Central memory CD8-positive, alpha-beta T cell (primary cell): Measurements from ENCODE around the gene SPATA33.

Source experiments
- ATAC-seq: fragments of 150-1000 bp; cut with Tn5 transposase; replicated peaks from 2 replicates; pipeline ENCODE4 v1.10.0; 2022; ENCODE audit warnings: mild to moderate bottlenecking, moderate FRiP score, moderate number of reproducible peaks; ENCODE audit not compliant: poor library complexity, severe bottlenecking; ENCODE audit errors: extremely low read depth
- DNase-seq, 2 donors: peaks; one replicate each; pipeline ENCODE4 v3.0.0; 2021; ENCODE audit warnings: low spot score in 2 of 2
- H3K27ac Mint-ChIP-seq: one replicate; pipeline ENCODE4 v1.8.0; 2022; ENCODE audit warnings: low read depth, mild to moderate bottlenecking, moderate library complexity, mixed read lengths
- H3K27me3 Mint-ChIP-seq: one replicate; pipeline ENCODE4 v1.8.0; 2022; ENCODE audit warnings: mixed read lengths
- H3K36me3 Mint-ChIP-seq: one replicate; pipeline ENCODE4 v1.8.0; 2022; ENCODE audit warnings: mild to moderate bottlenecking, moderate library complexity, mixed read lengths; ENCODE audit not compliant: insufficient read depth
- H3K4me1 Mint-ChIP-seq: one replicate; pipeline ENCODE4 v1.8.0; 2022; ENCODE audit warnings: mixed read lengths
- H3K4me3 Mint-ChIP-seq: one replicate; pipeline ENCODE4 v1.8.0; 2022; ENCODE audit warnings: mild to moderate bottlenecking, moderate library complexity, mixed read lengths
- H3K9me3 Mint-ChIP-seq: one replicate; pipeline ENCODE4 v1.8.0; 2022; ENCODE audit warnings: mixed read lengths

The SPATA33 gene

DNA sequence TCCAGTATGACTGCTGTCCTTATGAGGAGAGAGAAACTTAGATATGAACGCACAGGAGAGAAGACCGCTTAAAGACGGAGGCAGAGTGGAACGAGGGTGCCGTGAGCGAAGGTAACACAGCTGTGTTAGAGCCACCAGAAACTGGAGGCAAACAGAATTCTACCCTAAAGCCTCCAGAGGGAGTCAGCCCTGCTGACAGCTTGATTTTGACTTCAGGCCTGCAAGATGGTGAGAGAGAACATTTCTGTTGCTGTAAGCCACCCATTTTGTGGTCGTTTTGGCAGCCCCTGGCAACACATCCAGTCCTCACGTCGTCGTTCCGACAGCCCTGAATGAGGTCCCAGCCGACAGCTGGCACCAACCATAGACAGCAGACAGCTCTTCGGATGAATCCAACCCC, 46.6 kb downstream of the SPATA33 start:
- H3K9me3 Mint-ChIP-seq = no peaks in the 10 kb centered on the region
- no peak overlapping the region for H3K4me3 Mint-ChIP-seq
- no peaks in the 10 kb centered on the region for H3K27me3 Mint-ChIP-seq
- no peak overlapping the region for H3K27ac Mint-ChIP-seq
- no peak for DNase-seq
- peaks cover 12% of the 10 kb centered on the region for H3K4me1 Mint-ChIP-seq
- H3K36me3 Mint-ChIP-seq = peaks cover 11% of the 10 kb centered on the region
- no peak for ATAC-seq

DNA sequence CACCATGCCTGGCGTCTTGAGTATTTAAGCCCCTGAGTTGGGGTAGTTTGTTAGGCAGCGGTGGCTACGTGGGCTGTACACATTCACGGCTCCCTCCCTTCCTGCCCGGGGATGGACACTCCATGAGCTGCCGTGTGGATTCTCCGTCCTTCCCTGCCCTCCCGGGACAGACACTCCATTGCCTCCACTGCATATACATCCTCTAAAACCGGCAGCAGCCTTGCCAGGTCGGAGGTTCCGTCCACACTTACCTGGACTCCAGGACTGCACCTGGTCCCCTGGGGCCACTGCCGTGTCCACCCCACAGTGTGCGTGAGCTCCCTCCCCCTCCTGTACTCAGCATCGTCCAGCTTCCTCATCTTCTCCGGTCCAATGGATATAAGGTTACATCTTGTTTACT, 47.4 kb downstream of the SPATA33 start:
- no peak overlapping the region for H3K4me3 Mint-ChIP-seq
- ATAC-seq = no peak
- DNase-seq = no peak

DNA sequence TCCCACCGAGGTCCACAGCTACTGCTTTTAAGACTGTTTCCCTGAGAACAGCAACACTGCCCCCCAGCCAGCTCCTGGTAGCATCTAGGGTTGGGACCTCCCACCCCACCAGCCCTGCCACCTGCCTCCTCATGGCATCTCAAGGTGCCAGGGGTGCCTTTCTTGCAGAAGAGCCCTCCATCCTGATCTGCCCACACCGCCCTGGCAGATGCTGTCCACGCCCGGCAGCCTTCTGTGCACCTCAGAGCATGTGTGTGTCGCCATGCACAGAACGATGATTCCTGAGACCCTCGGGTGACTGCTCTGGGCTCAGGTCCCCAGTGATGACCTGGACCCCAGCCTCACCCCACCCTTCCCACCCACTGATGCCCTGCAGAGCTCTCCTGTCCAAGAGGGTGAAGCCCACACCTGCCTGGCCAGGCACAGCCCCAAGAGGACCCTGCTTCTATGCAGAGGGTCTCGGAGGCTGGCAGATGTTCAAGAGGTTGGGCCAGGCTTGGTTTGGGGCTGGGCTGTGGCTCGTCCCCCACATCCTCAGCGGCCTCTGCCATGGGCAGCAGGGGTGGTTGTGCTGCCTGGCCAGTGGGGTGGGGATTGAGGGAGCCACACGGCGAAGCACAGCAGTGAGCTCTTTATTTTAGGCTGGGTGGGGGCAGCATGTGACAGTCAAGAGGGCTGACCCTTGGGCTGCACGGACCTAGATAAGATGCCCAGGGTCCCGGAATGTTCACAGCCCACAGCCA, 49.1 kb downstream of the SPATA33 start:
- ATAC-seq = no peak
- DNase-seq = no peak
- H3K27me3 Mint-ChIP-seq = no peaks in the 10 kb centered on the region
- no peak overlapping the region for H3K27ac Mint-ChIP-seq
- no peak overlapping the region for H3K4me3 Mint-ChIP-seq
- no peaks in the 10 kb centered on the region for H3K9me3 Mint-ChIP-seq
- H3K36me3 Mint-ChIP-seq = peaks cover 5% of the 10 kb centered on the region
- H3K4me1 Mint-ChIP-seq = peaks cover 6% of the 10 kb centered on the region

More for the DNA sequence above, 47.4 kb downstream of the SPATA33 start:
- Mint-ChIP-seq H3K36me3 (peaks cover 11% of the 10 kb centered on the region), H3K27ac (peak overlapping the region; percentile 41), H3K4me1 (peaks cover 9% of the 10 kb centered on the region), H3K27me3 (no peaks in the 10 kb centered on the region), H3K9me3 (no peaks in the 10 kb centered on the region)

DNA sequence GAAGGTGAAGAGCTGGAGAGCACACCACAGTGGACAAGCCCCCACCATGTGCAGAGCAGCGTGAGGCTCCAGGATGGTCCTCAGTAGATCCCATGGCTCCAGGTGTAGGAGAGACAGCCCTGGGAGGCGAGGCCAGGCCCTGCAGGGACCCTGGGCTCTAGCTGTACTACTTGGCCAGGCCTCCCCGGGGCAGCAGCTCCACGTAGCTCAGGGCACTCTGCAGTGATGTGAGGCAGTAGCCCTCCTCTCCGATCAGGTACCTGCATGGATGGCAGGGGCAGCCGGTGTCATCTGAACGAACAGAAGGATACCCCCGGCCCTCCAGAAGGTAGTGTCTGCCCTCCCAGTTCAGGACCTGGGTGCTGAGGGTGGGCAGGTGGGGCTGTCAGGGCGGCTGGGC, 50.1 kb downstream of the SPATA33 start:
- Mint-ChIP-seq H3K36me3 (peaks cover 5% of the 10 kb centered on the region), H3K27me3 (no peaks in the 10 kb centered on the region), H3K4me1 (peaks cover 6% of the 10 kb centered on the region), H3K9me3 (no peaks in the 10 kb centered on the region), H3K4me3 (no peak overlapping the region), H3K27ac (no peak overlapping the region)
- no peak for ATAC-seq
- no peak for DNase-seq

DNA sequence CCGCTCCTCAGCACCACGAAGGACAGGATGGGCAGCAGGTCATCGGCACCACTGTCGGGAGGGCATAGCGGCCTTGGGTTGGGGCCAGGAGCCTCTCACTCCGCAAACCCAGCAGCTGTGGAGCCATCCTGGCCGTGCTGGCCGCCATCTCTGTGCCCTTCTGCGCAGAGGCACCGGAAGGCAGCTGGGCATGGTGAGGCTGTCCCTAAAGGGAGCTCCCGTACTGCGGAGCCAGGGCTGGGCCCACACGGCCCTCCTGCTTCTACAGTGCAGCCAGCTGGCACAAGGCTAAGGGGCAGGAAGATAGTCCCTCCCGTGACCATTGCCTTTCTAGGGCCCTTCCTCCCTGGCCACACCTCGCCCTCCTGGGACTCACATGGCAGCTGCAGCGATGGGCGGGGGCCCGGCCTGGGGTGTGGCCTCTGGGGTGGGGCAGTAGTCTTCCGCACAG, 50.9 kb downstream of the SPATA33 start:
- H3K36me3 Mint-ChIP-seq = peaks cover 5% of the 10 kb centered on the region
- ATAC-seq = no peak
- DNase-seq = no peak

DNA sequence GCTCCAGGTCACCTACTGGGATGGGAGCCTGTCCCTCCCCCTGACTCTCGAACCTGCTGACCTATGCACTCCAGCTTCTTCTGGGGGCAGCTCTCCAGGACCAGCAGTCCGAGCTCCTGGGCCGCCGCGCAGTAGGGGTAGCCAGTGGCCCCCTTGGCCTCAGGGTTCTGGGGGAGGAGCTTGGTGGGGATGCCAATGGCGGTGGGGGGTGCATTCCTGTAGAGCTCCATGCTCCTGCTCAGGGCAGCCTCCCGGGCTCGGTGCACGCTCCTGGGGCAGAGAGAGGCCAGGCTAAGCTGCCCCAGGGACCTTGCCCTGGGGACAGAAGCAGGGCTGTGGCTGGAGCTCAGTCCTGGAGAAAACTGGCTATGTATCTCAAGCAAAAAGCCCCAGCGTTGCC, 51.5 kb downstream of the SPATA33 start:
- H3K27ac Mint-ChIP-seq = peak overlapping the region; percentile 57
- peaks cover 6% of the 10 kb centered on the region for H3K4me1 Mint-ChIP-seq
- H3K4me3 Mint-ChIP-seq = no peak overlapping the region
- ATAC-seq = no peak
- no peaks in the 10 kb centered on the region for H3K27me3 Mint-ChIP-seq
- DNase-seq = no peak
- peaks cover 5% of the 10 kb centered on the region for H3K36me3 Mint-ChIP-seq
- H3K9me3 Mint-ChIP-seq = no peaks in the 10 kb centered on the region

More for the DNA sequence above, 50.9 kb downstream of the SPATA33 start:
- Mint-ChIP-seq H3K27ac (no peak overlapping the region), H3K4me3 (no peak overlapping the region), H3K9me3 (no peaks in the 10 kb centered on the region), H3K27me3 (no peaks in the 10 kb centered on the region), H3K4me1 (peaks cover 6% of the 10 kb centered on the region)

DNA sequence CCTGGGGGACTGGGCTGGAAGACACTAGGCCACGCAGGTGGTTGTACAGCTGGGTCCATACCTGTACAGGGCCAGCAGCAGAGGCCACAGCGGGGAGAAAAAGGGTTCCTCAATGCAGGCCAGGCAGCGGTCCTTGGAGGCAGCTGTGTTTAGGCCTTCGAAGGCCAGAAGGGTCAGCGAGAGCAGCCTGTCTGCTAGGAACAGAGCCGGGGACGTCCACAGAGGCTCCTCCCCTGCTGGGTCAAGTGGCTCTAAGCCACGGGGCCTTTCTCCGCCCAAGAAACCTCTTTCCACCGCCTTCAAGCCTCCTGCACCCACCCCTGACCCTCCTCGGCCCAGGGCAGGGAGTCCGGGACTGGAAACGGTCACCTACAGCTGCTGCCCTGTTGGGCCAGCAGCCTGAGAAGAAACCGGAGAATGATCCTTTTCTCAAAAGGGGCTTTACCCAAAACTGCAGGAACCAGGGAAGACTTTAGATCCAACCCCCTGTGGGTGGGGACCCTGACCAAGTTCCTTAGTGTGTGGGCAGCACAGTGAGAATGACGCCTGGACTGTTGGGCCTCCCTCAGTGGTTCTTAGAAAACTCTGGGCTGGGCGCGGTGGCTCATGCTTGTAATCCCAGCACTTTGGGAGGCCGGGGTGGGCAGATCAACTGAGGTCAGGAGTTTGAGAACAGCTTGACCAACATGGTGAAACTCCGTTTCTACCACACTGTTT, 52.2 kb downstream of the SPATA33 start:
- no peaks in the 10 kb centered on the region for H3K27me3 Mint-ChIP-seq
- no peak for ATAC-seq
- peaks cover 5% of the 10 kb centered on the region for H3K36me3 Mint-ChIP-seq
- H3K4me1 Mint-ChIP-seq = peaks cover 9% of the 10 kb centered on the region
- DNase-seq = no peak
- no peak overlapping the region for H3K27ac Mint-ChIP-seq
- no peaks in the 10 kb centered on the region for H3K9me3 Mint-ChIP-seq
- H3K4me3 Mint-ChIP-seq = no peak overlapping the region

DNA sequence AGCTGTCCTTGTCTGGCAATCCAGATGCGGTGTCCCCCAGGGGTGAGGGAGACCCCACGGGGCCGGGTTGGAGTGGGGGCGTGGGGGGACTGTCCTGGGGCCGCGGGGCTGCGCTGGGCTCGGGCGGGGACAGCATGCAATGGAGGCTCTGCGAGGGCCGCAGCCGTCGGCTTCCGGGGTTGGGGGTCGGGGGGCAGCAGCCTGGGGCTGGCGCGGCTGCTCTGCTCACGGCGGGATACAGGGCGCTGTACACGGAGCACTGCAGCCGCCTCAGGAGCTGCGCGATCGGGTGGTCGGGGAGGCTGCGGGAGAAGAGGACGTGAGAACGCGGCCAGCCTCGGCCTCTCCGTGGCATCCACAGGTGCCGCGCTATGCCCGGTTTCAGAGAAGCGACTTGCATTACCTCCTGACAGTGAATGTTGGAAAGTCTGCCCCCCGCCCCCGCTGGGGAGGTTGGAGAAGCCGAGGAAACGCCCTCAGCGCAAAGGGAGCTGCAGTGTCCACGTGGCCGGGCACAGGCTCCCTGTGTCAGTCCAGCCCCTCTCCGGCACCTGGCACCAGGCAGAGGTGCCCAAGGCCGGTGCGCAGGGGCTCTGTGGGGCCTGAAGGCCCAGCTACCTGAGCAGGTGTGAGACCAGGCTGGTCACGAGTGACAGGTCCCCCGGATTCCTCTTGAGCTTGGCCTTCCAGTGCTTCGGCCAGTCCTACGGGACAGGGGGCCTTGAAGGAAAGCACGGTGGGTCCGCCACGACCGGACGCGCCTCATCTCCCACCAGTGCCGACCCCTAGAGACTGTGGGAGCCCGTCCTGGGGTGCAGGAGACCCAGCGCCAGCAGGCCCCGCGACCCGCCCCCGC, 53.3 kb downstream of the SPATA33 start:
- ATAC-seq (no peak), DNase-seq (no peak)
- Mint-ChIP-seq H3K27ac (no peak overlapping the region), H3K9me3 (no peaks in the 10 kb centered on the region), H3K4me3 (no peak overlapping the region), H3K4me1 (peaks cover 9% of the 10 kb centered on the region), H3K36me3 (peaks cover 1% of the 10 kb centered on the region), H3K27me3 (no peaks in the 10 kb centered on the region)

DNA sequence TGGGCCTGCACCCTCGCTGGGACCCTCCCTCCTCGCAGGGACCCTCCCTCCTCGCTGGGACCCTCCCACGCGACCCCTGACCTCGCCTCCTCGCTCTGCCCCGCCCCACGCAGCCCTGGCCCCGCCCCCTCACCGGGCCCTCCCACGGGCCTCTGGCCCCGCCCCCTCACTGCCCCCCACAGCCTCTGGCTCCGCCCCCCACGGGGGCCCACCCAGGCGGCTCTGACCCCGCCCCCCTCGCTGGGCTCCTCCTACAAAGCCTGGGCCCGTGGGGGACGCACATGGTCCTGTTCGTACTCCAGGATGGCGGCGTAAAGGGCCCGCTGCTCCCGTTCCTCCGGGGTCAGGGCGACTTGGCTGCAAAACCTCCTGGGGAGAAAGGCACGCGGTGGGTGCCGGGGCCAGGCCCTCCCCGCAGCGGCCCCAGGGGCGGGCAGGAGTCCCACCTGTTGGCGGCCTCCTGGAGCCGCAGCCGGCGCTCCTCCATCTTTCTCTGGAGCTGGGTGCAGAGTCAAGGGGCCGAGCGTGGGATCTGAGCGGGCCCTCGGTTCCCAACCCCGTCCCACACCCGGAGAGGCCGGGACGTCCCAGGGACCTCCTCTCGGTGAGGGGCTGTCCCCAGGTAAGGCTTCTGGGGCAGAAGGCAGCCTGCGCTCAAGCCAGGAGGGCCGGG, 54.1 kb downstream of the SPATA33 start:
- DNase-seq (peak; percentile 53 to 62), ATAC-seq (peak; percentile 69)
- Mint-ChIP-seq H3K9me3 (no peaks in the 10 kb centered on the region), H3K27me3 (no peaks in the 10 kb centered on the region), H3K36me3 (peaks cover 1% of the 10 kb centered on the region), H3K4me3 (peak overlapping the region; percentile 60), H3K27ac (no peak overlapping the region), H3K4me1 (peaks cover 6% of the 10 kb centered on the region)

- peak overlapping the region; percentile 60 for H3K4me3 Mint-ChIP-seq
- H3K9me3 Mint-ChIP-seq = no peaks in the 10 kb centered on the region
- no peak for DNase-seq
- no peak for ATAC-seq
- H3K4me1 Mint-ChIP-seq = peaks cover 7% of the 10 kb centered on the region
- no peaks in the 10 kb centered on the region for H3K27me3 Mint-ChIP-seq
- no peak overlapping the region for H3K27ac Mint-ChIP-seq
- H3K36me3 Mint-ChIP-seq = peaks cover 1% of the 10 kb centered on the region
Observed at GRCh38 chr16:89712274-89712781, 54.7 kb downstream of the SPATA33 start.

GRCh38 chr16:89716493-89716892, 58.9 kb downstream of the SPATA33 start:
- no peak for DNase-seq
- H3K27ac Mint-ChIP-seq = no peak overlapping the region

More at GRCh38 chr16:89716493-89716892, 58.9 kb downstream of the SPATA33 start:
- Mint-ChIP-seq H3K27me3 (no peaks in the 10 kb centered on the region), H3K4me3 (no peak overlapping the region), H3K9me3 (no peaks in the 10 kb centered on the region), H3K36me3 (peaks cover 12% of the 10 kb centered on the region), H3K4me1 (peaks cover 31% of the 10 kb centered on the region)
- no peak for ATAC-seq
